H1 (cell line): ENCODE measurements around the gene N4BP3. TPM values are rescaled to one million over a fixed set of nuclear protein-coding genes. Genes with fewer than 3 reads are reported as not detected.

ENCODE experiments used
- CTCF ChIA-PET: fragments of 300-600 bp; sonication (Branson Sonifier 250); formaldehyde crosslinking; loops from one replicate; lab custom pipeline; 2021; ENCODE audit not compliant: partially characterized antibody; lab: Charles Lee
- POLR2A ChIA-PET: fragments of 300-600 bp; sonication (Branson Sonifier 250); formaldehyde crosslinking; loops from one replicate; lab custom pipeline; 2021; ENCODE audit warnings: inconsistent platforms; ENCODE audit not compliant: partially characterized antibody; lab: Charles Lee
- DNase-seq, 2 experiments: peaks; one replicate each; pipeline versions ENCODE4 v3.0.0 to v3.0.0-alpha.2; 2010 to 2022; ENCODE audit warnings: low spot score in 2 of 2, low read depth in 1 of 2, mixed read lengths in 1 of 2
- FAIRE-seq: peaks from 2 replicates; lab custom pipeline; 2011; peaks lifted over from hg19 to GRCh38; lab: Jason Lieb, UNC
- H2AFZ ChIP-seq: 2 replicates; pipeline ENCODE4 v1.8.1; 2012; ENCODE audit warnings: low read length, inconsistent platforms
- H2AK5ac ChIP-seq: 2 replicates; pipeline ENCODE4 v1.6.1; 2013; ENCODE audit warnings: low read depth, low read length
- H2BK120ac ChIP-seq: replicated peaks from 2 replicates; pipeline ENCODE3; 2013; ENCODE audit warnings: low read depth, low read length, inconsistent platforms
- H2BK12ac ChIP-seq: 2 replicates; pipeline ENCODE4 v1.6.1; 2013; ENCODE audit warnings: low read depth, low read length
- H2BK15ac ChIP-seq: 2 replicates; pipeline ENCODE4 v1.6.1; 2013; ENCODE audit warnings: low read length
- H2BK20ac ChIP-seq: 2 replicates; pipeline ENCODE4 v1.6.1; 2013; ENCODE audit warnings: low read length
- H2BK5ac ChIP-seq: 2 replicates; pipeline ENCODE4 v1.6.1; 2013; ENCODE audit warnings: low read depth, low read length
- H3K14ac ChIP-seq: 2 replicates; pipeline ENCODE4 v1.6.1; 2013; ENCODE audit warnings: inconsistent platforms; ENCODE audit not compliant: insufficient read length
- H3K18ac ChIP-seq: 2 replicates; pipeline ENCODE4 v1.6.1; 2013; ENCODE audit warnings: low read length; ENCODE audit errors: extremely low read depth
- H3K23ac ChIP-seq: 2 replicates; pipeline ENCODE4 v1.6.1; 2013; ENCODE audit warnings: inconsistent platforms; ENCODE audit not compliant: insufficient read length
- H3K23me2 ChIP-seq: 2 replicates; pipeline ENCODE4 v1.6.1; 2013; ENCODE audit warnings: low read depth, low read length
- H3K27ac ChIP-seq: 2 replicates; pipeline ENCODE4 v1.6.1; 2011; ENCODE audit warnings: low read depth, low read length, inconsistent platforms
- H3K27me3 ChIP-seq, 4 experiments: replicated peaks in 1 of 4; 1 replicate in 1 of 4; 2 replicates in 3 of 4; pipeline versions ENCODE4 v1.6.1 to v1.8.1; 2011 to 2013; ENCODE audit warnings: low read length in 3 of 4, mild to moderate bottlenecking in 3 of 4, inconsistent platforms in 2 of 4, mixed read lengths in 2 of 4, moderate library complexity in 1 of 4; ENCODE audit not compliant: control insufficient read depth in 3 of 4, insufficient read depth in 3 of 4; ENCODE audit errors: extremely low read depth in 1 of 4
- H3K36me3 ChIP-seq, 4 experiments: 2 replicates each; pipeline versions ENCODE4 v1.6.1 to v1.8.1; 2011 to 2013; ENCODE audit warnings: mild to moderate bottlenecking in 4 of 4, low read length in 3 of 4, moderate library complexity in 2 of 4, control low read depth in 1 of 4, inconsistent platforms in 1 of 4; ENCODE audit not compliant: insufficient read depth in 4 of 4, control insufficient read depth in 2 of 4
- H3K4ac ChIP-seq: replicated peaks from 2 replicates; pipeline ENCODE3; 2013; ENCODE audit warnings: low read length, low read depth, mixed read lengths, inconsistent platforms; ENCODE audit not compliant: insufficient read length
- H3K4me1 ChIP-seq, 4 experiments: replicated peaks in 1 of 4; 1 replicate in 1 of 4; 2 replicates in 3 of 4; pipeline versions ENCODE4 v1.6.1 to v1.8.1; 2011 to 2013; ENCODE audit warnings: low read length in 3 of 4, inconsistent platforms in 2 of 4, mixed read lengths in 1 of 4; ENCODE audit not compliant: insufficient read depth in 4 of 4, control insufficient read depth in 3 of 4
- H3K4me2 ChIP-seq, 2 experiments: 2 replicates each; pipeline versions ENCODE4 v1.6.1 to v1.8.1; 2011 to 2013; ENCODE audit warnings: low read depth in 2 of 2, low read length in 2 of 2, control low read depth in 1 of 2, inconsistent platforms in 1 of 2, mild to moderate bottlenecking in 1 of 2; ENCODE audit not compliant: insufficient read depth in 1 of 2
- H3K4me3 ChIP-seq, 4 experiments: fragments of 200-600, 300-600 bp in 1 of 4; sonication (generic), shearing (Covaris generic), sonication (Bioruptor Twin) in 1 of 4; 2 replicates each; pipeline versions ENCODE4 v1.5.1 to v1.8.1; 2011 to 2016; ENCODE audit warnings: low read length in 4 of 4, low read depth in 3 of 4, control low read depth in 2 of 4, inconsistent platforms in 2 of 4, mild to moderate bottlenecking in 2 of 4, mixed read lengths in 1 of 4, moderate library complexity in 1 of 4; ENCODE audit not compliant: insufficient read depth in 2 of 4; ENCODE audit errors: extremely low read depth in 1 of 4
- H3K56ac ChIP-seq: replicated peaks from 2 replicates; pipeline ENCODE3; 2013; ENCODE audit warnings: low read depth, mild to moderate bottlenecking, mixed read lengths, low read length, inconsistent platforms; ENCODE audit not compliant: insufficient read length
- H3K79me1 ChIP-seq: 2 replicates; pipeline ENCODE4 v1.6.1; 2013; ENCODE audit warnings: low read depth, low read length, control low read depth
- H3K79me2 ChIP-seq, 2 experiments: 2 replicates each; pipeline versions ENCODE4 v1.6.1 to v1.8.1; 2012 to 2013; ENCODE audit warnings: low read length in 2 of 2, mild to moderate bottlenecking in 2 of 2, inconsistent platforms in 1 of 2; ENCODE audit not compliant: insufficient read depth in 2 of 2, control insufficient read depth in 1 of 2
- H3K9ac ChIP-seq, 4 experiments: replicated peaks in 1 of 4; 1 replicate in 1 of 4; 2 replicates in 3 of 4; pipeline versions ENCODE4 v1.6.1 to v1.8.1; 2011 to 2013; ENCODE audit warnings: low read depth in 3 of 4, low read length in 3 of 4, control low read depth in 2 of 4, mild to moderate bottlenecking in 2 of 4, moderate library complexity in 2 of 4, inconsistent platforms in 1 of 4; ENCODE audit errors: extremely low read depth in 1 of 4
- H3K9me3 ChIP-seq, 2 experiments: 2 replicates each; pipeline versions ENCODE4 v1.6.1 to v1.8.1; 2012 to 2013; ENCODE audit warnings: mild to moderate bottlenecking in 2 of 2, moderate library complexity in 2 of 2, control low read depth in 1 of 2, inconsistent platforms in 1 of 2, low read depth in 1 of 2, low read length in 1 of 2, mixed read lengths in 1 of 2; ENCODE audit not compliant: insufficient read depth in 2 of 2
- H4K20me1 ChIP-seq, 2 experiments: replicated peaks in 1 of 2; 2 replicates each; pipeline versions ENCODE3 to v1.8.1; 2011 to 2013; ENCODE audit warnings: inconsistent platforms in 2 of 2, low read length in 2 of 2, mild to moderate bottlenecking in 1 of 2; ENCODE audit not compliant: insufficient read depth in 2 of 2, control insufficient read depth in 1 of 2
- H4K5ac ChIP-seq: 2 replicates; pipeline ENCODE4 v1.6.1; 2013; ENCODE audit warnings: low read length, low read depth, mixed read lengths, inconsistent platforms; ENCODE audit not compliant: insufficient read length
- H4K8ac ChIP-seq: 2 replicates; pipeline ENCODE4 v1.8.0; 2013; ENCODE audit warnings: mild to moderate bottlenecking, moderate library complexity, low read length, inconsistent platforms; ENCODE audit not compliant: insufficient read depth; ENCODE audit errors: extremely low read depth
- H4K91ac ChIP-seq: replicated peaks from 2 replicates; pipeline ENCODE3; 2013; ENCODE audit warnings: low read length, mixed read lengths, inconsistent platforms; ENCODE audit not compliant: insufficient read length
- EGR1 ChIP-seq: IDR thresholded peaks from 2 replicates; pipeline ENCODE4 v1.6.1; 2011; ENCODE audit warnings: low read depth, low read length, borderline replicate concordance
- JUND ChIP-seq: IDR thresholded peaks from 2 replicates; pipeline ENCODE4 v1.6.1; 2011; ENCODE audit warnings: mild to moderate bottlenecking, improper control_type of control experiment, low read length
- POLR2A ChIP-seq, 2 experiments: IDR thresholded peaks; 1 replicate in 1 of 2; 2 replicates in 1 of 2; pipeline ENCODE4 v1.6.1; 2011; ENCODE audit warnings: low read depth in 2 of 2, low read length in 2 of 2, mild to moderate bottlenecking in 2 of 2; ENCODE audit errors: control extremely low read depth in 1 of 2
- POLR2AphosphoS5 ChIP-seq: IDR thresholded peaks from 2 replicates; pipeline ENCODE4 v1.6.1; 2011; ENCODE audit warnings: low read depth, low read length
- SIN3A ChIP-seq, 2 experiments: IDR thresholded peaks in 1 of 2; conservative IDR thresholded peaks in 1 of 2; 2 replicates each; pipeline ENCODE4 v1.6.1; 2011 to 2012; ENCODE audit warnings: low read length in 2 of 2, improper control_type of control experiment in 1 of 2, low read depth in 1 of 2, mild to moderate bottlenecking in 1 of 2
- SIX5 ChIP-seq: IDR thresholded peaks from 2 replicates; pipeline ENCODE4 v1.6.1; 2011; ENCODE audit warnings: mild to moderate bottlenecking, low read depth, low read length
- TAF7 ChIP-seq: optimal IDR thresholded peaks from 2 replicates; pipeline ENCODE3; 2011; ENCODE audit warnings: low read depth, mild to moderate bottlenecking, inconsistent platforms, low read length, moderate library complexity, borderline replicate concordance
- polyA plus RNA-seq, 7 experiments: library from polyadenylated mRNA; depleted of rRNA in 3 of 7; stranded (reverse) in 5 of 7; unstranded in 2 of 7; fragments of >200 nt in 5 of 7; fragments of 200-250 nt in 2 of 7; gene quantifications; 1 replicate in 5 of 7; 2 replicates in 1 of 7; 4 replicates in 1 of 7; pipeline versions ENCODE4 v1.2.1 to v1.2.3, GENCODE V29; 2011 to 2013; ENCODE audit warnings: missing spikeins in 2 of 7, mixed read lengths in 2 of 7
- total RNA-seq: library from RNA; stranded (reverse); fragmentation: NEBNext Ultra II Directional; extraction: Animal tissue kit (Norgen Biotek cat#: 25700); gene quantifications from 2 replicates; pipeline ENCODE4 v1.2.1, GENCODE V29; 2021

Gene N4BP3
- total and polyA plus RNA-seq, 2 of the 8 experiments (the other 6 are each of a cell fraction or from before 2014, with no cell fraction given) = 13.1 to 39.2 TPM

- Histone ChIP-seq H2BK20ac (no peak overlapping the region; the same call in 1 of the 2 replicates), H3K56ac (no peak overlapping the region), H3K79me2 (peaks cover 0 to 8% of the 10 kb centered on the region in 2 experiments; a peak in 2 of 4 replicates), H3K27ac (no peak overlapping the region), H3K79me1 (no peaks in the 10 kb centered on the region), H3K23me2 (peaks cover 4% of the 10 kb centered on the region; the same call in 1 of the 2 replicates), H3K27me3 (no peaks in the 10 kb centered on the region), H3K9ac (no peak overlapping the region), H3K14ac (no peak overlapping the region), H3K4me2 (no peak overlapping the region), H2BK5ac (0 out of 2 replicates have a peak overlapping the region, but pooled peaks have one; percentile 29), H2AK5ac (peak overlapping the region; percentile 54; the same call in 1 of the 2 replicates), H2BK120ac (peak overlapping the region; percentile 26), H3K4me1 (0 out of 7 replicates have a peak, but pooled peaks cover 0 to 7% (median 1%) of the 10 kb centered on the region in 4 experiments), H2AFZ (no peak overlapping the region), H3K23ac (no peak overlapping the region), H3K4me3 (no peak overlapping the region), H4K20me1 (no peaks in the 10 kb centered on the region), H4K8ac (no peak overlapping the region), H2BK15ac (0 out of 2 replicates have a peak overlapping the region, but pooled peaks have one; percentile 84), H3K18ac (no peak overlapping the region), H3K36me3 (no peaks in the 10 kb centered on the region), H2BK12ac (no peak overlapping the region), H3K9me3 (no peaks in the 10 kb centered on the region), H3K4ac (no peak overlapping the region), H4K5ac (no peak overlapping the region), H4K91ac (peak overlapping the region; percentile 66)
- no peak for TF ChIP-seq POLR2A (IDR thresholded peaks at IDR 0.05; ENCODE audit: control extremely low read depth in 1 of 2, low read depth in 2 of 2, low read length in 2 of 2)
- no peak for TF ChIP-seq SIN3A (conservative IDR thresholded peaks at IDR 0.05 in 1 of 2, IDR thresholded peaks at IDR 0.05 in 1 of 2; ENCODE audit: low read depth in 1 of 2, low read length in 2 of 2)
- TF ChIP-seq JUND = no peak
- TF ChIP-seq TAF7 = no peak
- TF ChIP-seq EGR1 = no peak
- TF ChIP-seq SIX5 = no peak
- TF ChIP-seq POLR2AphosphoS5 = no peak
- ChIA-PET POLR2A (interaction anchor here (27.9 kb wide), 1 partner anchor 25 kb away, joined by 1250 read pairs; the partner anchor contains the start of genes NHP2 and RMND5B), CTCF (interaction anchor here (2.1 to 8.7 kb wide), 5 partner anchors 13 to 40 kb away, joined by 6 to 83 read pairs (median 10); no protein-coding TSS in a partner anchor)
- no peak for FAIRE-seq
- no peak for DNase-seq
These were observed 4.4 kb upstream of the N4BP3 start for GRCh38 chr5:178108966-178109365.
